ENCODE data around the gene TPST2. TPM values are rescaled to one million over a fixed set of nuclear protein-coding genes. Genes with fewer than 3 reads are reported as not detected.

Gene TPST2
- total and polyA plus RNA-seq, 10 of the 15 experiments (the other 5 are each of a cell fraction or from before 2014, with no cell fraction given), result 6.3 to 33.7 (median 28.4) TPM

- DNase-seq (ENCODE audit: low read depth, low spot score) (no peak), FAIRE-seq (no peak), ATAC-seq (no peak)
- Histone ChIP-seq H3K27me3 (replicated peaks in 1 of 2; ENCODE audit: control insufficient read depth in 2 of 2, insufficient read depth in 2 of 2, low read length in 1 of 2) (no peaks in the 10 kb centered on the region), H4K20me1 (ENCODE audit: control insufficient read depth, insufficient read depth) (no peaks in the 10 kb centered on the region), H3K9me3 (replicated peaks; ENCODE audit: control insufficient read depth, insufficient read depth, low read length) (no peaks in the 10 kb centered on the region), H3K36me3 (ENCODE audit: control insufficient read depth in 2 of 2, insufficient read depth in 2 of 2, low read length in 1 of 2) (no peaks in the 10 kb centered on the region), H3K4me2 (ENCODE audit: control insufficient read depth, insufficient read depth) (no peak overlapping the region), H3K4me1 (ENCODE audit: control insufficient read depth, insufficient read depth, low read length) (no peaks in the 10 kb centered on the region), H2AFZ (ENCODE audit: control insufficient read depth, low read depth, low read length) (no peak overlapping the region), H3K4me3 (no peak overlapping the region), H3K27ac (ENCODE audit: control insufficient read depth, insufficient read depth) (no peak overlapping the region), H3K79me2 (ENCODE audit: control insufficient read depth, insufficient read depth, low read length) (peaks cover 20% of the 10 kb centered on the region), H3K9ac (ENCODE audit: control insufficient read depth, insufficient read depth, low read length) (no peak overlapping the region)
- WGBS (ENCODE audit: insufficient coverage, insufficient replicate concordance, low lambda C conversion rate, missing lambda C conversion rate), result 93% methylated on average over 1 of the region's 1 CpG
- POLR2A ChIA-PET, result interaction anchor here (0.9 kb wide), 1 partner anchor 22 kb away, joined by 6 read pairs; no protein-coding TSS in a partner anchor
- BruUV-seq (replicated peaks), result no TSS peak
- SMC1A ChIA-PET (ENCODE audit: uncharacterized antibody, unreplicated experiment), result interaction anchor here (1.1 kb wide), 1 partner anchor 16 kb away, joined by 5 read pairs; no protein-coding TSS in a partner anchor
- TF ChIP-seq SMAD5 (IDR thresholded peaks at IDR 0.05; ENCODE audit: low read depth) (no peak), TAF1 (IDR thresholded peaks at IDR 0.05; ENCODE audit: borderline replicate concordance, low read depth, low read length) (no peak), ZBTB11 (CRISPR knock-in tag; IDR thresholded peaks at IDR 0.05) (no peak), USF1 (IDR thresholded peaks at IDR 0.05; ENCODE audit: borderline replicate concordance, extremely low read length, insufficient read depth, low read depth, low read length) (no peak), CHD1 (IDR thresholded peaks at IDR 0.05; ENCODE audit: low read depth, low read length) (no peak), CHD4 (IDR thresholded peaks at IDR 0.05) (no peak), EP300 (IDR thresholded peaks at IDR 0.05; ENCODE audit: borderline replicate concordance in 1 of 2, control insufficient read depth in 1 of 2, low read depth in 2 of 2, low read length in 2 of 2) (no peak), MXI1 (IDR thresholded peaks at IDR 0.05; ENCODE audit: low read depth, low read length) (no peak), EED (IDR thresholded peaks at IDR 0.05; ENCODE audit: low read depth) (no peak), CREM (IDR thresholded peaks at IDR 0.05; ENCODE audit: low read depth) (no peak), IKZF1 (conservative IDR thresholded peaks at IDR 0.05) (no peak), POLR2A (IDR thresholded peaks at IDR 0.05; ENCODE audit: low read depth, low read length) (no peak), CREB1 (IDR thresholded peaks at IDR 0.05; ENCODE audit: low read depth) (no peak)
- RAD21 ChIA-PET (ENCODE audit: unreplicated experiment), result no interaction called here
- intact Hi-C loops (cut with micrococcal nuclease; ENCODE audit: unreplicated experiment) (no loop called here), in situ Hi-C loops (cut with MboI) (no loop called here)
- CTCF ChIA-PET, result interaction anchor here (0.8 to 1.5 kb wide), 3 partner anchors 13 to 116 kb away, joined by 3 to 7 read pairs (median 4); no protein-coding TSS in a partner anchor
Measured at GRCh38 chr22:26516503-26516902, 73.4 kb downstream of the TPST2 start.
